ENCODE measurements around the gene SMYD3.
"Not testable (repeated sequence)": the region's sequence is repeated elsewhere in the genome, so short reads cannot be mapped to it uniquely, and the experiment has no call there.

SMYD3 gene

GRCh38 chr1:245776694-245777332 lies 730.3 kb downstream of the SMYD3 start:
- DNase-seq = no peak

GRCh38 chr1:245776139-245776538 lies 730.9 kb downstream of the SMYD3 start:
- no peak for DNase-seq

- not testable (repeated sequence) for DNase-seq
These were observed 732.1 kb downstream of the SMYD3 start for GRCh38 chr1:245774931-245775330.

- no peak for DNase-seq
These were observed 732.9 kb downstream of the SMYD3 start for GRCh38 chr1:245774196-245774595.

GRCh38 chr1:245773344-245773743 lies 733.7 kb downstream of the SMYD3 start:
- no peak for DNase-seq

- no peak for DNase-seq
These were observed 734.3 kb downstream of the SMYD3 start for GRCh38 chr1:245772739-245773138.

- DNase-seq = no peak
These were observed 734.8 kb downstream of the SMYD3 start for GRCh38 chr1:245772325-245772724.

GRCh38 chr1:245771511-245772281 lies 735.4 kb downstream of the SMYD3 start:
- no peak for DNase-seq

- DNase-seq = no peak
These were observed 736.9 kb downstream of the SMYD3 start for GRCh38 chr1:245770156-245770555.

- no peak for DNase-seq
These were observed 738.5 kb downstream of the SMYD3 start for GRCh38 chr1:245768596-245768995.

GRCh38 chr1:245765230-245766000 lies 741.7 kb downstream of the SMYD3 start:
- DNase-seq = no peak

GRCh38 chr1:245763873-245764331 lies 743.2 kb downstream of the SMYD3 start:
- DNase-seq = no peak

GRCh38 chr1:245762396-245762910 lies 744.6 kb downstream of the SMYD3 start:
- DNase-seq = no peak

GRCh38 chr1:245760301-245760700 lies 746.8 kb downstream of the SMYD3 start:
- DNase-seq = no peak

GRCh38 chr1:245754463-245754961 lies 752.6 kb downstream of the SMYD3 start:
- DNase-seq = no peak

GRCh38 chr1:245753807-245754206 lies 753.3 kb downstream of the SMYD3 start:
- DNase-seq = no peak

- no peak for DNase-seq
These were observed 754.5 kb downstream of the SMYD3 start for GRCh38 chr1:245752561-245752960.

GRCh38 chr1:245751726-245752470 lies 755.2 kb downstream of the SMYD3 start:
- no peak for DNase-seq

- DNase-seq = no peak
These were observed 756.0 kb downstream of the SMYD3 start for GRCh38 chr1:245751116-245751515.

- no peak for DNase-seq
These were observed 756.8 kb downstream of the SMYD3 start for GRCh38 chr1:245750261-245750660.

- DNase-seq = no peak
These were observed 758.0 kb downstream of the SMYD3 start for GRCh38 chr1:245749053-245749452.

GRCh38 chr1:245748646-245749045 lies 758.4 kb downstream of the SMYD3 start:
- no peak for DNase-seq

Data from hippocampal formation (tissue), 2 donors.